GM23338 (cell line): Measurements from ENCODE around the gene ABHD15. TPM values are rescaled to one million over a fixed set of nuclear protein-coding genes. Genes with fewer than 3 reads are reported as not detected.
A peak's percentile ranks its signal among the peaks of the same experiment; 100 is the strongest.

Experiments
- ATAC-seq: fragments of 200-7000 bp; cut with Tn5 transposase; 3 replicates; pipeline ENCODE4 v1.9.1; 2020
- DNase-seq: peaks from one replicate; pipeline ENCODE4 v3.0.0-alpha.2; 2015; ENCODE audit warnings: low spot score
- H2AFZ ChIP-seq: fragments of 200-600 bp; sonication (generic); 2 replicates; pipeline ENCODE4 v1.8.0; 2016; ENCODE audit warnings: antibody characterized with exemption, mild to moderate bottlenecking, moderate library complexity
- H3F3A ChIP-seq: fragments of 200-600 bp; sonication (generic); replicated peaks from 2 replicates; pipeline ENCODE4 v1.8.0; 2017; ENCODE audit warnings: antibody characterized with exemption, mixed run types, low read depth
- H3K27ac ChIP-seq: fragments of 200-600 bp; sonication (generic); 2 replicates; pipeline ENCODE4 v1.6.1; 2016; ENCODE audit warnings: low read depth
- H3K27me3 ChIP-seq: fragments of 200-600 bp; sonication (generic); 2 replicates; pipeline ENCODE4 v1.8.0; 2016; ENCODE audit warnings: mild to moderate bottlenecking, mixed run types, moderate library complexity; ENCODE audit not compliant: insufficient read depth
- H3K36me3 ChIP-seq: fragments of 200-600 bp; sonication (generic); 2 replicates; pipeline ENCODE4 v1.8.0; 2016; ENCODE audit warnings: mild to moderate bottlenecking; ENCODE audit not compliant: insufficient read depth
- H3K4me1 ChIP-seq: fragments of 200-600 bp; sonication (generic); 2 replicates; pipeline ENCODE4 v1.8.0; 2016; ENCODE audit warnings: mild to moderate bottlenecking, moderate library complexity; ENCODE audit not compliant: insufficient read depth
- H3K4me2 ChIP-seq: fragments of 200-600 bp; sonication (generic); 2 replicates; pipeline ENCODE4 v1.7.1; 2017; ENCODE audit warnings: mixed run types
- H3K4me3 ChIP-seq: fragments of 200-600 bp; sonication (generic); 2 replicates; pipeline ENCODE4 v1.6.1; 2016; ENCODE audit warnings: mixed run types
- H3K79me2 ChIP-seq: fragments of 200-600 bp; sonication (generic); replicated peaks from 2 replicates; pipeline ENCODE4 v1.8.0; 2017; ENCODE audit warnings: mild to moderate bottlenecking; ENCODE audit not compliant: insufficient read depth
- H3K9me2 ChIP-seq: fragments of 200-600 bp; sonication (generic); 2 replicates; pipeline ENCODE4 v1.8.0; 2017; ENCODE audit not compliant: insufficient read depth
- H4K20me1 ChIP-seq: fragments of 200-600 bp; sonication (generic); replicated peaks from 2 replicates; pipeline ENCODE4 v1.8.0; 2017; ENCODE audit warnings: mild to moderate bottlenecking; ENCODE audit not compliant: insufficient read depth
- H3K27ac Mint-ChIP-seq: 2 replicates; pipeline ENCODE4 v1.8.0; 2020; ENCODE audit warnings: inconsistent platforms, mild to moderate bottlenecking, moderate library complexity, mixed read lengths
- H3K27me3 Mint-ChIP-seq: 3 replicates; pipeline ENCODE4 v1.8.0; 2022; ENCODE audit warnings: low read depth, mild to moderate bottlenecking, moderate library complexity, mixed read lengths, inconsistent platforms; ENCODE audit not compliant: insufficient read depth, poor library complexity
- H3K36me3 Mint-ChIP-seq: 3 replicates; pipeline ENCODE4 v1.8.0; 2021; ENCODE audit warnings: low read depth, mild to moderate bottlenecking, inconsistent platforms, moderate library complexity, mixed read lengths
- H3K4me1 Mint-ChIP-seq: 3 replicates; pipeline ENCODE4 v1.8.0; 2020; ENCODE audit warnings: mild to moderate bottlenecking, inconsistent platforms, mixed read lengths
- H3K4me3 Mint-ChIP-seq: 3 replicates; pipeline ENCODE4 v1.8.0; 2021; ENCODE audit warnings: moderate library complexity, mild to moderate bottlenecking, inconsistent platforms, mixed read lengths
- H3K9me3 Mint-ChIP-seq: 3 replicates; pipeline ENCODE4 v1.8.0; 2020; ENCODE audit warnings: moderate library complexity, mild to moderate bottlenecking, inconsistent platforms, mixed read lengths
- EZH2 ChIP-seq: fragments of 200-600 bp; sonication (generic); IDR thresholded peaks from one replicate; pipeline ENCODE4 v1.8.0; 2017; ENCODE audit warnings: antibody characterized with exemption, mild to moderate bottlenecking, low read depth; ENCODE audit not compliant: unreplicated experiment
- EZH2phosphoT487 ChIP-seq: fragments of 200-600 bp; sonication (generic); IDR thresholded peaks from one replicate; pipeline ENCODE4 v1.8.1; 2018; ENCODE audit warnings: antibody characterized with exemption; ENCODE audit not compliant: unreplicated experiment
- JUNB ChIP-seq: IDR thresholded peaks from one replicate; pipeline ENCODE4 v1.6.1; 2016; ENCODE audit warnings: antibody characterized with exemption; ENCODE audit not compliant: unreplicated experiment
- polyA plus RNA-seq: library from polyadenylated mRNA; unstranded; fragments of >200 nt; fragmentation: Nextera tagmentation; extraction: Ambion mirVana; gene quantifications from 2 replicates; pipeline ENCODE4 v1.2.1, GENCODE V29; 2016
- total RNA-seq: library from RNA; depleted of rRNA; stranded (reverse); fragments of >200 nt; shearing (Covaris generic); gene quantifications from 2 replicates; pipeline ENCODE4 v1.2.3, GENCODE V29; 2014
- TF ChIP-seq, protein P1 (sequence below): IDR thresholded peaks from one replicate; pipeline ENCODE4 v1.6.1; 2018; ENCODE audit warnings: antibody characterized with exemption; ENCODE audit not compliant: unreplicated experiment
- TF ChIP-seq, protein P2 (sequence below), 2 experiments: fragments of 200-600 bp in 1 of 2; sonication (generic) in 1 of 2; conservative IDR thresholded peaks; 2 replicates each; pipeline versions ENCODE4 v1.5.1 to v1.6.1; 2016 to 2017; ENCODE audit warnings: antibody characterized with exemption in 2 of 2, low read depth in 2 of 2, mild to moderate bottlenecking in 2 of 2, moderate library complexity in 1 of 2
- TF ChIP-seq, protein P3 (sequence below): IDR thresholded peaks from 2 replicates; pipeline ENCODE4 v1.6.1; 2016; ENCODE audit warnings: antibody characterized with exemption

The ABHD15 gene
- total and polyA plus RNA-seq, 2 experiments from 2014 or later: 0.27 to 2.5 TPM

DNA sequence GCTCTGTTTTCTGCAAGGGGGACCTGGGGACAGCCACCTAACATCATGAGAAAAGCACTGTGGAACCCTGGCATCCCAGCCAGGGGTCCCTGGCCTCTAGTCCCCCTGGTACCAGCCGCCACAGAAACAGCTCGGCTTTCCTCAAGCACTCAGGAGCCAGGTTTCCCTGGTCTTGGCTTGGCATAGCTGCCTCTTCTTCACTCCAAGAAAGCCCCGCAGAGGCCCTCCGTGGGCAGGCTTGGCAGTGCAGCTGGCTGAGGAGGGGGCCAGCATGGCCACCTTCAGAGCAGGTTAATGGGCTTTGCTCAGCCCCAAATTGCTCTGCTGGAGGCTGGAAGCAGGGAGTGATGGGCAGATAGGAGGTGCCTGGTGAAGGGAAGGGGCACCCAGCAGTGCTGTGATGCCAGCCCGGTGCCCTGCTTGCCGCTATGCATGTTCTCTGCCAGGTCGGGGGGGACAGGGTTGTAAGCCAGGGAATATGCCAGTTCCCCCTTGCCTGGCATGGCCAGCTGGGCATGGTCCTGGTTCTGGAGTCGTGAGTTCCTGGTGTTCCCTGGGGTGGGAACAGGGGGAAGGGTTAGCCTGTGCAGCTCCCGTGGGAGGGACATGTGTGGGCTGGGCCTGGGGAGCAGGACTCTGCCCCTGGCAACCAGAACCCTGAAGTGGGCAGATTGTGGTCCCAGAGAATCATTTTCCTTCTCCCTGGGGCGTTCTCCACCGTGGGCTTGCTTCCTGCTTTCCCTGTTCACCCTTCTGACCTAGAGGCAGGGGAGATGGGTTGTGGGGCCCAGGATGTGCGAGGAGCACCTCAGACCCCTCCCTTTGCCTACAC lies 29.3 kb upstream of the ABHD15 start (continued):
- TF ChIP-seq, protein P1, sequence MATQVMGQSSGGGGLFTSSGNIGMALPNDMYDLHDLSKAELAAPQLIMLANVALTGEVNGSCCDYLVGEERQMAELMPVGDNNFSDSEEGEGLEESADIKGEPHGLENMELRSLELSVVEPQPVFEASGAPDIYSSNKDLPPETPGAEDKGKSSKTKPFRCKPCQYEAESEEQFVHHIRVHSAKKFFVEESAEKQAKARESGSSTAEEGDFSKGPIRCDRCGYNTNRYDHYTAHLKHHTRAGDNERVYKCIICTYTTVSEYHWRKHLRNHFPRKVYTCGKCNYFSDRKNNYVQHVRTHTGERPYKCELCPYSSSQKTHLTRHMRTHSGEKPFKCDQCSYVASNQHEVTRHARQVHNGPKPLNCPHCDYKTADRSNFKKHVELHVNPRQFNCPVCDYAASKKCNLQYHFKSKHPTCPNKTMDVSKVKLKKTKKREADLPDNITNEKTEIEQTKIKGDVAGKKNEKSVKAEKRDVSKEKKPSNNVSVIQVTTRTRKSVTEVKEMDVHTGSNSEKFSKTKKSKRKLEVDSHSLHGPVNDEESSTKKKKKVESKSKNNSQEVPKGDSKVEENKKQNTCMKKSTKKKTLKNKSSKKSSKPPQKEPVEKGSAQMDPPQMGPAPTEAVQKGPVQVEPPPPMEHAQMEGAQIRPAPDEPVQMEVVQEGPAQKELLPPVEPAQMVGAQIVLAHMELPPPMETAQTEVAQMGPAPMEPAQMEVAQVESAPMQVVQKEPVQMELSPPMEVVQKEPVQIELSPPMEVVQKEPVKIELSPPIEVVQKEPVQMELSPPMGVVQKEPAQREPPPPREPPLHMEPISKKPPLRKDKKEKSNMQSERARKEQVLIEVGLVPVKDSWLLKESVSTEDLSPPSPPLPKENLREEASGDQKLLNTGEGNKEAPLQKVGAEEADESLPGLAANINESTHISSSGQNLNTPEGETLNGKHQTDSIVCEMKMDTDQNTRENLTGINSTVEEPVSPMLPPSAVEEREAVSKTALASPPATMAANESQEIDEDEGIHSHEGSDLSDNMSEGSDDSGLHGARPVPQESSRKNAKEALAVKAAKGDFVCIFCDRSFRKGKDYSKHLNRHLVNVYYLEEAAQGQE: no peak
- TF ChIP-seq, protein P2, sequence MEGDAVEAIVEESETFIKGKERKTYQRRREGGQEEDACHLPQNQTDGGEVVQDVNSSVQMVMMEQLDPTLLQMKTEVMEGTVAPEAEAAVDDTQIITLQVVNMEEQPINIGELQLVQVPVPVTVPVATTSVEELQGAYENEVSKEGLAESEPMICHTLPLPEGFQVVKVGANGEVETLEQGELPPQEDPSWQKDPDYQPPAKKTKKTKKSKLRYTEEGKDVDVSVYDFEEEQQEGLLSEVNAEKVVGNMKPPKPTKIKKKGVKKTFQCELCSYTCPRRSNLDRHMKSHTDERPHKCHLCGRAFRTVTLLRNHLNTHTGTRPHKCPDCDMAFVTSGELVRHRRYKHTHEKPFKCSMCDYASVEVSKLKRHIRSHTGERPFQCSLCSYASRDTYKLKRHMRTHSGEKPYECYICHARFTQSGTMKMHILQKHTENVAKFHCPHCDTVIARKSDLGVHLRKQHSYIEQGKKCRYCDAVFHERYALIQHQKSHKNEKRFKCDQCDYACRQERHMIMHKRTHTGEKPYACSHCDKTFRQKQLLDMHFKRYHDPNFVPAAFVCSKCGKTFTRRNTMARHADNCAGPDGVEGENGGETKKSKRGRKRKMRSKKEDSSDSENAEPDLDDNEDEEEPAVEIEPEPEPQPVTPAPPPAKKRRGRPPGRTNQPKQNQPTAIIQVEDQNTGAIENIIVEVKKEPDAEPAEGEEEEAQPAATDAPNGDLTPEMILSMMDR (conservative IDR thresholded peaks at IDR 0.05; ENCODE audit: low read depth in 2 of 2): no peak
- no peak for TF ChIP-seq JUNB

DNA sequence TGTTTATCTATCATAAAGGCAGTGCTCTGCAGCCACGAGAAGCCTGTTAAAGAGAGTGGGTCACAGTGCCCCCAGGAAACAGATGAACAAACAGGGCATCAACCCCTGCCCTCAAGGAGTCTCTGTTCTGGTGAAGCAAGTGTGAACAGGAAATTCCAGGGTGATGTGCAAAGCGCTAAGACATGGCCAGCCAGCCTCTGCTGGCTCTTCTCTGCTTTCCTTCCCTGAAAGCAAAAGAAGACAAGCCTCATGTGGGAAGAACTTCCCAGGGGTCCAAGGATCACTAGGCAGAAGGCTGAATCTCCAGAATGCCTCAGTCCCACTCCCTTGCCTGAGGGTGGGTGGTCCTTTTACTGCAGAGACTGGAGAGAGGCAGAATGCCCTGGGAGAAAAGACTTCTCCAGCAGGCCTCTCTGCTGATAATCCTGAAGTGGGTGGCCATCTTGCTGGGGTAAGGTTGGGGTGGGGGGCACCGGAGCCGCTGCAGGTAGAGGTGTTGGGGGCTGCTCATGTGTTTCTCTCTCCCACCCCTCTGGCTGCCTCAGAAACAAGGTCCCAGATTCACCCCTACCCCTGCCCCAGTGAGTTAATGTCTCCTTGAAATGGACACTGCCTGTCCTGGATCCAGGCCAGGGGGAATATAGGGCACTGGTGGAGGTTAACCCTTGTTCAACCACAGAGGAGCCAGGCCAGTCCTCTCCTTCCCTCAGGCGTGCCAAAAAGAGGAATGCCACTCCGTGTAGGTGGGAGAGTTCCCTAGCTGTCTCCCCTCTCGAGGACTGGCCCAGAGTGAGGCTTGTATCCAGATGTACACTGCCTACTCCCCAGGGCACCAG lies 28.5 kb upstream of the ABHD15 start:
- H3K9me2 ChIP-seq: no peaks in the 10 kb centered on the region
- no peaks in the 10 kb centered on the region for H3K36me3 ChIP-seq
- peaks cover 20% of the 10 kb centered on the region for H3F3A ChIP-seq
- H3K4me2 ChIP-seq: peak overlapping the region; percentile 90; the same call in 1 of the 2 replicates
- no peak overlapping the region for H3K27ac ChIP-seq
- Mint-ChIP-seq H3K36me3 (no peaks in the 10 kb centered on the region), H3K4me3 (peak overlapping the region; percentile 77; the same call in 2 of the 3 replicates), H3K27me3 (peaks cover 31% of the 10 kb centered on the region), H3K4me1 (peaks cover 49% of the 10 kb centered on the region), H3K9me3 (no peaks in the 10 kb centered on the region), H3K27ac (no peak overlapping the region)
- ATAC-seq (no peak), DNase-seq (no peak)
- peaks cover 5% of the 10 kb centered on the region for H3K27me3 ChIP-seq
- H4K20me1 ChIP-seq: peaks cover 8% of the 10 kb centered on the region; the same call in 1 of the 2 replicates
- peaks cover 51% of the 10 kb centered on the region for H3K4me1 ChIP-seq
- no peak overlapping the region for H2AFZ ChIP-seq
- H3K4me3 ChIP-seq: no peak overlapping the region
- H3K79me2 ChIP-seq: peaks cover 22% of the 10 kb centered on the region
- TF ChIP-seq, protein P2 (conservative IDR thresholded peaks at IDR 0.05; ENCODE audit: low read depth in 2 of 2): no peak
- TF ChIP-seq, protein P3, sequence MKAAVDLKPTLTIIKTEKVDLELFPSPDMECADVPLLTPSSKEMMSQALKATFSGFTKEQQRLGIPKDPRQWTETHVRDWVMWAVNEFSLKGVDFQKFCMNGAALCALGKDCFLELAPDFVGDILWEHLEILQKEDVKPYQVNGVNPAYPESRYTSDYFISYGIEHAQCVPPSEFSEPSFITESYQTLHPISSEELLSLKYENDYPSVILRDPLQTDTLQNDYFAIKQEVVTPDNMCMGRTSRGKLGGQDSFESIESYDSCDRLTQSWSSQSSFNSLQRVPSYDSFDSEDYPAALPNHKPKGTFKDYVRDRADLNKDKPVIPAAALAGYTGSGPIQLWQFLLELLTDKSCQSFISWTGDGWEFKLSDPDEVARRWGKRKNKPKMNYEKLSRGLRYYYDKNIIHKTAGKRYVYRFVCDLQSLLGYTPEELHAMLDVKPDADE: no peak
- TF ChIP-seq JUNB: no peak
- TF ChIP-seq EZH2phosphoT487: no peak
- no peak for TF ChIP-seq EZH2
